CD4-positive, alpha-beta T cell treated with Interleukin-6 for 4 hours (primary cell): ENCODE measurements around the gene RINL.
A peak's percentile ranks its signal among the peaks of the same experiment; 100 is the strongest.
"Not testable (repeated sequence)": the region's sequence is repeated elsewhere in the genome, so short reads cannot be mapped to it uniquely, and the experiment has no call there.

Experiments used
- DNase-seq: peaks from one replicate; pipeline ENCODE4 v3.0.0-alpha.2; 2020; ENCODE audit warnings: mixed read lengths

Gene RINL

GRCh38 chr19:38831142-38831605 is 46.9 kb downstream of the RINL start:
- DNase-seq = peak; percentile 10

- DNase-seq = no peak
These were observed 47.9 kb downstream of the RINL start for GRCh38 chr19:38830039-38830733.

GRCh38 chr19:38829203-38829602 is 48.9 kb downstream of the RINL start:
- DNase-seq = not testable (repeated sequence)

- DNase-seq = no peak
These were observed 51.1 kb downstream of the RINL start for GRCh38 chr19:38826856-38827551.

GRCh38 chr19:38825936-38826335 is 52.1 kb downstream of the RINL start:
- DNase-seq = not testable (repeated sequence)

GRCh38 chr19:38821230-38821825 is 56.7 kb downstream of the RINL start:
- not testable (repeated sequence) for DNase-seq

- no peak for DNase-seq
These were observed 58.7 kb downstream of the RINL start for GRCh38 chr19:38819231-38819920.
